BLaER1 (cell line): Measurements from ENCODE around the gene ZNF557.
A peak's percentile ranks its signal among the peaks of the same experiment; 100 is the strongest.
"Not testable (repeated sequence)": the region's sequence is repeated elsewhere in the genome, so short reads cannot be mapped to it uniquely, and the experiment has no call there.

Experiments used
- H3K27ac ChIP-seq: shearing (Covaris generic); formaldehyde crosslinking; 2 replicates; pipeline ENCODE4 v1.8.1; 2022
- H3K27me3 ChIP-seq: shearing (Covaris generic); formaldehyde crosslinking; 2 replicates; pipeline ENCODE4 v1.8.1; 2022
- H3K36me3 ChIP-seq: shearing (Covaris generic); formaldehyde crosslinking; 2 replicates; pipeline ENCODE4 v1.8.1; 2022
- H3K4me1 ChIP-seq: shearing (Covaris generic); formaldehyde crosslinking; 2 replicates; pipeline ENCODE4 v1.8.1; 2022
- H3K4me2 ChIP-seq: shearing (Covaris generic); formaldehyde crosslinking; 2 replicates; pipeline ENCODE4 v1.8.1; 2022
- H3K4me3 ChIP-seq: shearing (Covaris generic); formaldehyde crosslinking; 2 replicates; pipeline ENCODE4 v1.8.1; 2022
- H3K9ac ChIP-seq: shearing (Covaris generic); formaldehyde crosslinking; 2 replicates; pipeline ENCODE4 v1.8.1; 2022
- H3K9me3 ChIP-seq: shearing (Covaris generic); formaldehyde crosslinking; 2 replicates; pipeline ENCODE4 v1.8.1; 2022
- H4K20me1 ChIP-seq: shearing (Covaris generic); formaldehyde crosslinking; 2 replicates; pipeline ENCODE4 v1.8.1; 2022
- Cebpa-rat ChIP-seq: shearing (Covaris generic); IDR thresholded peaks from 2 replicates; pipeline ENCODE4 v1.8.1; 2022

The ZNF557 gene

GRCh38 chr19:7069042-7069903 lies at the start of gene ZNF557:
TSS of gene ZNF557 (plus strand) at chr19:7069703. CDS start at chr19:7075075, 5,372 bp downstream.
- TF ChIP-seq Cebpa-rat: no peak
- Histone ChIP-seq H3K4me2 (peak within 1 kb of the TSS; percentile 90), H3K4me3 (peak within 1 kb of the TSS; percentile 98), H3K4me1 (peaks cover 16% of the 10 kb centered on the region), H3K27me3 (no peaks in the 10 kb centered on the region), H3K36me3 (peaks cover 38% of the 10 kb centered on the region), H3K27ac (peak within 1 kb of the TSS; percentile 90), H3K9me3 (peaks cover 4% of the 10 kb centered on the region; the same call in 1 of the 2 replicates), H4K20me1 (peaks cover 10% of the 10 kb centered on the region; the same call in 1 of the 2 replicates), H3K9ac (peak within 1 kb of the TSS; percentile 91)

GRCh38 chr19:7021331-7021730 lies 48.2 kb upstream of the ZNF557 start, which contains the start of gene MBD3L2B:
TSS of gene MBD3L2B (minus strand) at chr19:7021431. CDS start at chr19:7021397, 34 bp downstream.
- not testable (repeated sequence) for H3K27me3 ChIP-seq, H3K36me3 ChIP-seq, H3K4me2 ChIP-seq, H3K9ac ChIP-seq, H3K4me3 ChIP-seq, H3K9me3 ChIP-seq, H3K4me1 ChIP-seq, H4K20me1 ChIP-seq, H3K27ac ChIP-seq

- not testable (repeated sequence) for H3K4me2 ChIP-seq, H3K36me3 ChIP-seq, H3K4me1 ChIP-seq, H3K27me3 ChIP-seq, H3K27ac ChIP-seq, H3K9ac ChIP-seq, H4K20me1 ChIP-seq, H3K4me3 ChIP-seq, H3K9me3 ChIP-seq
Observed at GRCh38 chr19:7028790-7029189, 40.7 kb upstream of the ZNF557 start.

GRCh38 chr19:7030278-7030677 lies 39.2 kb upstream of the ZNF557 start, which contains the start of gene MBD3L5:
TSS of gene MBD3L5 (plus strand) at chr19:7030578. CDS start at chr19:7030612, 34 bp downstream.
- not testable (repeated sequence) for H3K27me3 ChIP-seq, H3K4me1 ChIP-seq, H4K20me1 ChIP-seq, H3K4me3 ChIP-seq, H3K9ac ChIP-seq, H3K36me3 ChIP-seq, H3K27ac ChIP-seq, H3K9me3 ChIP-seq, H3K4me2 ChIP-seq

GRCh38 chr19:7040079-7040478 lies 29.4 kb upstream of the ZNF557 start, which contains the start of gene MBD3L4:
TSS of gene MBD3L4 (minus strand) at chr19:7040179. CDS start at chr19:7040144, 35 bp downstream.
- H3K4me2 ChIP-seq, H3K9ac ChIP-seq, H3K4me1 ChIP-seq, H3K27me3 ChIP-seq, H3K4me3 ChIP-seq, H3K27ac ChIP-seq, H4K20me1 ChIP-seq, H3K9me3 ChIP-seq, H3K36me3 ChIP-seq: not testable (repeated sequence)

- not testable (repeated sequence) for H3K27ac ChIP-seq, H4K20me1 ChIP-seq, H3K9ac ChIP-seq, H3K9me3 ChIP-seq, H3K4me1 ChIP-seq, H3K27me3 ChIP-seq, H3K36me3 ChIP-seq, H3K4me3 ChIP-seq, H3K4me2 ChIP-seq
Observed at GRCh38 chr19:7041563-7041962, 27.9 kb upstream of the ZNF557 start.

GRCh38 chr19:7049021-7049420 lies 20.5 kb upstream of the ZNF557 start, which contains the start of gene MBD3L2:
TSS of gene MBD3L2 (plus strand) at chr19:7049321. CDS start at chr19:7049374, 53 bp downstream.
- H3K27ac ChIP-seq, H3K9me3 ChIP-seq, H3K4me3 ChIP-seq, H3K4me2 ChIP-seq, H3K36me3 ChIP-seq, H4K20me1 ChIP-seq, H3K9ac ChIP-seq, H3K27me3 ChIP-seq, H3K4me1 ChIP-seq: not testable (repeated sequence)

- not testable (repeated sequence) for H3K4me1 ChIP-seq, H3K27me3 ChIP-seq, H3K36me3 ChIP-seq, H3K4me2 ChIP-seq, H3K9ac ChIP-seq, H4K20me1 ChIP-seq, H3K27ac ChIP-seq, H3K9me3 ChIP-seq, H3K4me3 ChIP-seq
Observed at GRCh38 chr19:7051421-7051820, 18.1 kb upstream of the ZNF557 start.

- H3K27ac ChIP-seq, H3K36me3 ChIP-seq, H3K9me3 ChIP-seq, H3K4me1 ChIP-seq, H3K4me2 ChIP-seq, H3K27me3 ChIP-seq, H3K4me3 ChIP-seq, H3K9ac ChIP-seq, H4K20me1 ChIP-seq: not testable (repeated sequence)
Observed at GRCh38 chr19:7052896-7053295, 16.6 kb upstream of the ZNF557 start.

GRCh38 chr19:7054635-7055368 lies 14.7 kb upstream of the ZNF557 start:
- not testable (repeated sequence) for H3K4me2 ChIP-seq, H3K9ac ChIP-seq, H3K9me3 ChIP-seq, H3K4me3 ChIP-seq, H4K20me1 ChIP-seq, H3K27ac ChIP-seq, H3K36me3 ChIP-seq, H3K4me1 ChIP-seq, H3K27me3 ChIP-seq

GRCh38 chr19:7055679-7056078 lies 13.8 kb upstream of the ZNF557 start:
- H3K4me2 ChIP-seq, H3K9me3 ChIP-seq, H3K36me3 ChIP-seq, H3K27me3 ChIP-seq, H3K9ac ChIP-seq, H3K4me1 ChIP-seq, H4K20me1 ChIP-seq, H3K4me3 ChIP-seq, H3K27ac ChIP-seq: not testable (repeated sequence)

GRCh38 chr19:7056371-7056770 lies 13.1 kb upstream of the ZNF557 start:
- not testable (repeated sequence) for H3K27me3 ChIP-seq, H3K36me3 ChIP-seq

GRCh38 chr19:7058576-7058975 lies 10.9 kb upstream of the ZNF557 start, which contains the start of gene MBD3L3:
TSS of gene MBD3L3 (minus strand) at chr19:7058676. CDS start at chr19:7058605, 71 bp downstream.
- not testable (repeated sequence) for H3K4me1 ChIP-seq, H3K27ac ChIP-seq, H3K4me3 ChIP-seq, H3K9ac ChIP-seq, H3K27me3 ChIP-seq, H3K4me2 ChIP-seq, H4K20me1 ChIP-seq, H3K9me3 ChIP-seq, H3K36me3 ChIP-seq

More at GRCh38 chr19:7056371-7056770, 13.1 kb upstream of the ZNF557 start:
- H3K9ac ChIP-seq, H4K20me1 ChIP-seq, H3K4me3 ChIP-seq, H3K27ac ChIP-seq, H3K4me1 ChIP-seq, H3K4me2 ChIP-seq, H3K9me3 ChIP-seq: not testable (repeated sequence)

- H3K9me3 ChIP-seq, H3K27me3 ChIP-seq, H3K4me3 ChIP-seq, H3K36me3 ChIP-seq, H3K27ac ChIP-seq, H4K20me1 ChIP-seq, H3K9ac ChIP-seq, H3K4me1 ChIP-seq, H3K4me2 ChIP-seq: not testable (repeated sequence)
Observed at GRCh38 chr19:7059977-7060376, 9.5 kb upstream of the ZNF557 start.
